IMR-90 (cell line): ENCODE measurements around the gene INPP5A.

Source experiments
- MAZ ChIP-seq: IDR thresholded peaks from 2 replicates; pipeline ENCODE4 v1.6.1; 2012; ENCODE audit warnings: low read depth, mild to moderate bottlenecking, low read length, improper control_type of control experiment, moderate library complexity, borderline replicate concordance
- TF ChIP-seq, protein P1 (sequence below): conservative IDR thresholded peaks from 2 replicates; pipeline ENCODE4 v1.5.1; 2012; ENCODE audit warnings: mild to moderate bottlenecking, low read depth, low read length, improper control_type of control experiment
- TF ChIP-seq, protein P2 (sequence below): fragments of 150-350 bp; IDR thresholded peaks from 2 replicates; pipeline ENCODE4 v1.6.1; 2017; ENCODE audit warnings: mild to moderate bottlenecking, antibody characterized with exemption, low read length, low read depth

DNA sequence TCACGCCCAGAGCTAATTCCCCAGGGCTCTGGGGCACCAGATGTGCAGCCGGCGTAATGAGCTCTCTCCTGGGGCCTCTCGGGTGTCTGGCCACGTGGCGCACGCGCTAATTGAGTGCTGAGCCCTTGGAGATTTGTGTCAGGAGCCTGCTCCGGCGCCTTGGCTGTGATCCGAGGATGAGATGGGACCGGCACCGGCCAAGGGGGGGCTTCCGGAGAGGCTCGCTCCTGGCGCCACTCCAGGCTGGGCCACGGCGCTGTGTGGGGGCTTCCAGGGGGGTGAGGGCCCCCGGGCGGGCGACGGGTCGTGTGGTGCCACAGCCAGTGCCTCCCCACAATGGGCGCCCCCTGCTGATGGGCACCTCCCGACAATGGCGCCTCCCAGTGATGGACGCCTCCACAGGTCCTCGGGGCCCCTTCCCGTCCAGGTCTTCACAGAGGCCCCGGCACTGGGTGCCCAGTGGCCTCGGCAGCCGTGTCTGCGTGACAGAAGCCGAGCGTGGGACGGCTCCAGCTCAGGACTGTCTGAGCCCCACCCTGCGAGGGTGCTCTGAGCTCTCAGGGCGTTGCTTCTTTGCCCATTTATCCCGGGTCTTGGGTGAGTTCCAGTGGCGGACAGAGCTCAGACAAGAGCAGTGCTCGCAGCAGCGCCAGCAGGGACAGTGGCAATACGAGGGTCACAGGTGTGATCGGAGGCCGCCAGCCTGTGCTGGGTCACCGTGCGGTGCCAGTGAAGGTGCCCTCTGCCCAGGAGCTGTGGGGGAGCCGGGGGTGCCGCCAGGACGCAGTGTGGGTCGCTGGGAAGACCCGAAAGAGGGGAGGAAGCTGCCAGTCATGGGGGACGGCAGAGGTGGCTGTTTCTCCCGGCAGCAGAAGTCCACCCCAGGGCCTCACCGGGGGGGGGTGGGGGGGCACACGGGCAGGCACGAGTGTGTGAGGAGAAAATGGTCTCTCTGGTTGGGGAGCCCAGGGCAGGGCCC is 256.6 kb downstream of the INPP5A start:
- TF ChIP-seq, protein P1, sequence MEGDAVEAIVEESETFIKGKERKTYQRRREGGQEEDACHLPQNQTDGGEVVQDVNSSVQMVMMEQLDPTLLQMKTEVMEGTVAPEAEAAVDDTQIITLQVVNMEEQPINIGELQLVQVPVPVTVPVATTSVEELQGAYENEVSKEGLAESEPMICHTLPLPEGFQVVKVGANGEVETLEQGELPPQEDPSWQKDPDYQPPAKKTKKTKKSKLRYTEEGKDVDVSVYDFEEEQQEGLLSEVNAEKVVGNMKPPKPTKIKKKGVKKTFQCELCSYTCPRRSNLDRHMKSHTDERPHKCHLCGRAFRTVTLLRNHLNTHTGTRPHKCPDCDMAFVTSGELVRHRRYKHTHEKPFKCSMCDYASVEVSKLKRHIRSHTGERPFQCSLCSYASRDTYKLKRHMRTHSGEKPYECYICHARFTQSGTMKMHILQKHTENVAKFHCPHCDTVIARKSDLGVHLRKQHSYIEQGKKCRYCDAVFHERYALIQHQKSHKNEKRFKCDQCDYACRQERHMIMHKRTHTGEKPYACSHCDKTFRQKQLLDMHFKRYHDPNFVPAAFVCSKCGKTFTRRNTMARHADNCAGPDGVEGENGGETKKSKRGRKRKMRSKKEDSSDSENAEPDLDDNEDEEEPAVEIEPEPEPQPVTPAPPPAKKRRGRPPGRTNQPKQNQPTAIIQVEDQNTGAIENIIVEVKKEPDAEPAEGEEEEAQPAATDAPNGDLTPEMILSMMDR, result 0 out of 2 replicates have a peak, but pooled peaks have one; percentile 2
- TF ChIP-seq MAZ, result no peak
- TF ChIP-seq, protein P2, sequence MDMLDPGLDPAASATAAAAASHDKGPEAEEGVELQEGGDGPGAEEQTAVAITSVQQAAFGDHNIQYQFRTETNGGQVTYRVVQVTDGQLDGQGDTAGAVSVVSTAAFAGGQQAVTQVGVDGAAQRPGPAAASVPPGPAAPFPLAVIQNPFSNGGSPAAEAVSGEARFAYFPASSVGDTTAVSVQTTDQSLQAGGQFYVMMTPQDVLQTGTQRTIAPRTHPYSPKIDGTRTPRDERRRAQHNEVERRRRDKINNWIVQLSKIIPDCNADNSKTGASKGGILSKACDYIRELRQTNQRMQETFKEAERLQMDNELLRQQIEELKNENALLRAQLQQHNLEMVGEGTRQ, result no peak
